ENCODE measurements around the gene HOXC12. TPM values are rescaled to one million over a fixed set of nuclear protein-coding genes. Genes with fewer than 3 reads are reported as not detected.
A peak's percentile ranks its signal among the peaks of the same experiment; 100 is the strongest.

Gene HOXC12
- total RNA-seq, 1 experiment from 2014 or later, result 5.1 TPM

- CTCF ChIA-PET, result no interaction called here
- in situ Hi-C loops (cut with HindIII; ENCODE audit: low pct_unique_long_range_greater_than_20kb, low sequenced_read_pairs), result no loop called here
- peak overlapping the region in 1 of 2 experiments; percentile 13; a peak in 1 of 4 replicates for H3K4me3 ChIP-seq (ENCODE audit: low read depth in 2 of 2, low read length in 2 of 2)
- POLR2A ChIA-PET, result no interaction called here
- intact Hi-C loops (cut with micrococcal nuclease; ENCODE audit: unreplicated experiment), result no loop called here
- peak; percentile 31 for ATAC-seq
- peaks cover 69% of the 10 kb centered on the region for H3K4me1 ChIP-seq (ENCODE audit: control insufficient read depth, insufficient read depth, low read length)
- no peak for DNase-seq (ENCODE audit: low read depth, low spot score)
- no TSS peak for BruUV-seq (replicated peaks)
- no peaks in the 10 kb centered on the region for H3K27me3 ChIP-seq (ENCODE audit: control insufficient read depth, insufficient read depth, low read length)
- peak overlapping the region; percentile 89 for H3K27ac ChIP-seq (ENCODE audit: low read length)
- H3K36me3 ChIP-seq (ENCODE audit: control insufficient read depth, insufficient read depth, low read length), result no peaks in the 10 kb centered on the region
- TF ChIP-seq TCF7L2 (IDR thresholded peaks at IDR 0.05; ENCODE audit: low read depth, low read length), result peak; percentile 54; the same call in 1 of the 2 replicates
- no peak; the same call in 1 of the 2 replicates for TF ChIP-seq CTCF (IDR thresholded peaks at IDR 0.05)
- no peaks in the 10 kb centered on the region for H3K9me3 ChIP-seq (ENCODE audit: control insufficient read depth, insufficient read depth, low read depth, low read length)
These were observed 1.7 kb downstream of the HOXC12 start for GRCh38 chr12:53956251-53956887.

- no peaks in the 10 kb centered on the region for H3K27me3 ChIP-seq (ENCODE audit: control insufficient read depth, insufficient read depth, low read length)
- BruUV-seq (replicated peaks), result no TSS peak
- CTCF ChIA-PET, result no interaction called here
These were observed 2.3 kb downstream of the HOXC12 start for GRCh38 chr12:53956914-53957536.

DNA sequence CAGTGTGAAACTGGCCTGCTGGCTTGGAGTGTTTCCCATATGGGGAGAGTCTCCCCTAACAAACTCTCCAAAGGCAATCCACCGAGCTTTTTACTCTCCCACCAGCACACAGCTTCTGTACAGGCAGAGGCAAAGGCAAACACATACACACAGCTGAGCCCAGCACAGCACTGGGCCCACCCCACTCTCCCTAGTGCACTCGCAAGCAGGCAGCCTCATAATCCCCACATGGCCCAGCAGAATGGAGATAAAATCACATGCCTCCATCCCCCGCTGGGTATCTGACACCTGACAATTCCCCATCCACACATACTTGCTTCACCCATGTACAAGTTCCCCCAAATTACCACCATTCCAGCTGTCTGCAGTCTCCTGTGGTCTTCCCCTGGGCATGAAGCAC lies 3.4 kb downstream of the HOXC12 start:
- 0 out of 2 replicates have a peak, but pooled peaks cover 2% of the 10 kb centered on the region for H3K36me3 ChIP-seq (ENCODE audit: control insufficient read depth, insufficient read depth, low read length)
- DNase-seq (ENCODE audit: low read depth, low spot score) (no peak), ATAC-seq (no peak)
- CTCF ChIA-PET, result interaction anchor here (0.6 kb wide), 2 partner anchors 96 to 240 kb away, joined by 3 to 6 read pairs; no protein-coding TSS in a partner anchor
- H3K27ac ChIP-seq (ENCODE audit: low read length), result peak overlapping the region; percentile 89
- no TSS peak for BruUV-seq (replicated peaks)
- H3K27me3 ChIP-seq (ENCODE audit: control insufficient read depth, insufficient read depth, low read length), result no peaks in the 10 kb centered on the region
- TF ChIP-seq REST (IDR thresholded peaks at IDR 0.05; ENCODE audit: insufficient read depth in 1 of 2, low read depth in 2 of 2, low read length in 1 of 2) (no peak), POLR2AphosphoS5 (IDR thresholded peaks at IDR 0.05; ENCODE audit: low read depth, low read length) (no peak), CTCF (IDR thresholded peaks at IDR 0.05) (no peak), TCF7L2 (IDR thresholded peaks at IDR 0.05; ENCODE audit: low read depth, low read length) (no peak)
- intact Hi-C loops (cut with micrococcal nuclease; ENCODE audit: unreplicated experiment) (no loop called here), in situ Hi-C loops (cut with HindIII; ENCODE audit: low pct_unique_long_range_greater_than_20kb, low sequenced_read_pairs) (no loop called here)
- POLR2A ChIA-PET, result interaction anchor here (0.5 kb wide), 1 partner anchor 13 kb away, joined by 4 read pairs; no protein-coding TSS in a partner anchor
- H3K4me3 ChIP-seq (ENCODE audit: low read depth in 2 of 2, low read length in 2 of 2), result no peak overlapping the region
- H3K9me3 ChIP-seq (ENCODE audit: control insufficient read depth, insufficient read depth, low read depth, low read length), result no peaks in the 10 kb centered on the region
- H3K4me1 ChIP-seq (ENCODE audit: control insufficient read depth, insufficient read depth, low read length), result peaks cover 59% of the 10 kb centered on the region

More at GRCh38 chr12:53956914-53957536, 2.3 kb downstream of the HOXC12 start:
- TF ChIP-seq CTCF (IDR thresholded peaks at IDR 0.05) (no peak), TCF7L2 (IDR thresholded peaks at IDR 0.05; ENCODE audit: low read depth, low read length) (no peak), POLR2AphosphoS5 (IDR thresholded peaks at IDR 0.05; ENCODE audit: low read depth, low read length) (no peak)
- H3K36me3 ChIP-seq (ENCODE audit: control insufficient read depth, insufficient read depth, low read length), result no peaks in the 10 kb centered on the region
- DNase-seq (ENCODE audit: low read depth, low spot score) (no peak), ATAC-seq (0 out of 2 replicates have a peak, but pooled peaks have one; percentile 5)
- intact Hi-C loops (cut with micrococcal nuclease; ENCODE audit: unreplicated experiment) (no loop called here), in situ Hi-C loops (cut with HindIII; ENCODE audit: low pct_unique_long_range_greater_than_20kb, low sequenced_read_pairs) (no loop called here)
- no peaks in the 10 kb centered on the region for H3K9me3 ChIP-seq (ENCODE audit: control insufficient read depth, insufficient read depth, low read depth, low read length)
- H3K4me1 ChIP-seq (ENCODE audit: control insufficient read depth, insufficient read depth, low read length), result peaks cover 63% of the 10 kb centered on the region
- POLR2A ChIA-PET, result no interaction called here
- no peak overlapping the region for H3K4me3 ChIP-seq (ENCODE audit: low read depth in 2 of 2, low read length in 2 of 2)
- peak overlapping the region; percentile 89 for H3K27ac ChIP-seq (ENCODE audit: low read length)

Data from Panc1 (cell line).